NCI-H2171 treated with DMSO at 0.1 percent for 48 hours (cell line): ENCODE results near the gene ZNF646.

ENCODE experiments used
- DNase-seq: peaks from one replicate; lab custom pipeline; 2025; lab: John Stamatoyannopoulos, UW

The ZNF646 gene

DNA sequence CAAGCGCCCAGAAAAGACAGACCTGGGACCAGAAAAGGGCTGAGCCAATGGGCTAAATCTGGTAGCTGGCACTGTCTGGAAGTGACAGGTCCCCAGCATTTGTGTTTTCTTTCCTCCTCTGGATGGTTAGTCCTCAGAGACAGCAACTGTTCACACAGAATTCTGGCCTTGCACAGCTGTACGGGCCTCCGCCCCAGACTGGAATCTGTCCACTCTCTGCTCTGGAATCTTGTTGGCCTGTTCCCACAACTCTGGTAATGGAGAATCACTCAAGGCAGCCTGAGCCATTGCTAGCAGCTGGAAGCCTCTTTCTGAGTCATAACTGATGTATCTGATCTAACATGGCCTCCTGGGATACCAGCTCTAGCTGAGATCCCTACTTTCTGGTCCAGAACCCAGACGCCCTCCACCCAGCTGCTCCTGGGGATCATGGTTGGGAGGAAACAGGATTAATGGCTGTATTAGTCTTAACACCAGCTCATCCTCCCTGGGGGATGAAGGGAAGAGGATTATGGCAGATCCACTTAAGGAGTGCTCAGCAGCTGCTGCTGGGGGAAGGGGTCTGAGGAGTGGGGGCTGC, 9.2 kb upstream of the ZNF646 start:
- peak; percentile 41 for DNase-seq

DNA sequence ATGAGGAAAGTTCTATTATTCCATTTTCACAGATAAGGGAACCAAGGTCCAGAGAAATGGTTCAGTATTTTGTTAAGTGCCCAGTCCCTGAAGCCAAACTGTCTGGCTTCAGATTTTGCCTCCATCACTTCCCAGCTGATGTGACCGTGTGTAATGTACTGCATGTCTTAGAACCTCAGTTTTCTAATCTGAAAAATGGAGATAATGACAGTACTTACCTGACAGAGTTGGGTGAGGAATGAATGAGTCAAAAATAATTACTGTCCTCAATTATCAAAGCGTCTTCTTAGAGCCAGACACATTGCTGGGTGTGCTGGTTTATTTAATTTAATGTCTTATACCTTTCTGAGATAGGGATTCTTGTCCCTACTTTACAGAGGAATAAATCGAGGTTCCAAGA, 6.9 kb upstream of the ZNF646 start:
- no peak for DNase-seq

DNA sequence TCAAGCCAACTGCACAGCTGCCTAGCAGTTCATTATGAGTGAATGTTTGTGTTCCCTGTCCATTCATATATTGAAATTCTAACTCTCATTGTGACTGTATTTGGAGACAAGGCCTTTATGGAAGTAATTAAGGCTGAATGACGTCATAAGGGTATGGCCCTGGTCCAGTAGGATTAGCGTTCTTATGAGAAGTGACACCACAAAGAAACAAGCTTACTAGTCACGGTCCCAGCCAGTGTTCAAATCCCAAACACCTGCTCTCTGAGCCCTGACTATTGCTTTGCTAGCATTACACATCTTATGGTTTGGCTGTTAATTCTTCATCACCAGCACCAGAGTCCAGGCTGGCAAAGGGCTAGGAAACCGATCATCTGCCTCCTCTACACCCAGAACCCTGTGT, 2.4 kb upstream of the ZNF646 start:
- DNase-seq: no peak

DNA sequence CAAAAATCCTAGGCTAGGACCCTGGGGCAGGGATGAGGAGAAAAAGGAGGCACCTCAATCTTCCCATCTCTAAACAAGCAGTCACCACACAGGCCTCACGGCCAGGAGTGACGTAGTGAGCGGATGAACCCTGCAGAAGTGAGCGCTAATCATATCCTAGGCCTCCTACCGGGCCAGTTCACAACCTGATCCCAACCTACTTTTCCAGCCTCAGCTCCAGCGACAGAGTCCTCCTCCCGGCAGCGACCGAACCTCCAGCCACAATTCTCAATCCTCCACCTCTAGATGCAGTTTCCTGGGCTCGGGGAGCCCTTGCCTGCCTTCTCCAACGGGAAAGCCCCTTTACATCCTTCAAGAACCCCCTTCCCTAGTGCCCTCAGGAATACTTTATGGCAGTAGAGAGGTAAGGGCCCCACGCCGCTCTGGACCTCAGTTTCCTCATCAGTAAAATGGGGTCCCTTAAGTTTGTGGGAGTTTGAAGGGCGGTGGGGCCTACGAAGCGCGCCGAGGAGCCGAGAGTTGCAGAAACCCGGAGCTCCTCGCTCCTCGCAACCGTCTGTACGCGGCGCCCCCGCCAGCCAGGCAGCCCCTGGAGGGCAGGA, 1.6 kb upstream of the ZNF646 start:
- DNase-seq: no peak

DNA sequence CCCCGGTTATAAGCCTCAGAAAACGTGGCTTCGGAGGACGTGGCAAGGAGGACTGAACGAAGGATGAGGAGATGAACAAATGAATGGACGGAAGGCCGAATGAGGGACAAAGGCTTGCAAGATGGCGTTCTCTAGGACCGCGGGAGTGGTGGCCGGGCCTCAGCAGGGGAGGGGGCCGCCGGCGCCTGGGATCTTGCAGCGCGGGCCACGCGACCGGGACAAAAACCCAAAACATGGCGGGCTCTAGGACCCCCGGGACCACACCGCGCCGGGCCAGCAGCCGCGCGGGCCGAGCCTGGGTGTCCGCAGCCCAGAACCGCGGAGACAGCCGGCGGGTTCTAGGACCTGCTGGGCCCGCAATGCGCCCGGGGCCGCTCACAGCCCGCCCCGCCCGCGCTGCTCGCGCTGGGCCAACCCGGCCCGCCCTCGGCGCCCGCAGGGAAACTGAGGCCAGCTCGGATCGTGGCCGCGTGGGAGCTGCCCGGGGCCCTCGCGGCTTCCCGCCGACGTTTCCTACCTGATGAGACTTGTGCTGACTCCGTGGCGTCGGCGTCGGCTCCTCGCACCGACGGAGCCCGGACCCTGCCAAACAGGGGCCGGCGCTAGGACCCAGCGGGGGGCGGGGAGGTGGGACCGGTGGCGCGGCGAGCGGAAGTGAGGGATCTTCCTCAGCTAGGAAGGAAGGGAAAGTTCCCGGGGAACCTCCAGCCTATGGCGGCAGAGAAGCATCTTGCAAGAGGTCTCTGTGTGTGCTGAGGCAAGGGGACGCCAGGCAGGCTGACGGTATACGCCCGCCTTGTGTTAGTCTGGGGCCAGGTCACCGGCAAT, 866 bp upstream of the ZNF646 start:
- DNase-seq: peak; percentile 87

DNA sequence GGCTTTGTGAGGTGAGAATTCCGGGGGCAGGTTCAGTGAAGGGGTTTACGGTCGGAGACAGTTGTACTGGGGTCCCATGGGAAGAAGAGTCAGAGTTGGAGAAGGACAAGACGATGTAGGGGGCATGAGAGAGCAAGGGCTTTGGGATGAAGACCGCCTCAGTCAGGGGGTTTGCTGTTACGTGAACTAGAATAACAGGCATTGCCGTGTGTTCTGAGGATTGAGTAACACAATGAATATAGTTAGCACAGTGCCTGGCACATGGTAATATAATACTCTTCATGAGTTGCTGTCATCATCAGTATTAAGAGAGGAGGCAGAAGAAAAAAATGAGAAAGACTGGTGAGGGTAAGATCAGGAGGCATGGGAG, 577 bp downstream of the ZNF646 start:
- DNase-seq: no peak

DNA sequence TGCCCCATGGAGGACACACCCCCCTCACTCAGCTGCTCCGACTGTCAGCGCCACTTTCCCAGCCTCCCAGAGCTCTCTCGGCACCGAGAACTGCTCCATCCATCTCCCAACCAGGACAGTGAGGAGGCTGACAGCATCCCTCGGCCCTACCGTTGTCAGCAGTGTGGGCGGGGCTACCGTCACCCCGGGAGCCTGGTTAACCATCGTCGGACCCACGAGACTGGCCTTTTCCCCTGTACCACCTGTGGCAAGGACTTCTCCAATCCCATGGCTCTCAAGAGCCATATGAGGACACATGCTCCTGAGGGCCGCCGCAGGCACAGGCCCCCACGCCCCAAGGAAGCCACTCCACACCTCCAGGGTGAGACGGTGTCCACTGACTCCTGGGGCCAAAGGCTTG, 2.1 kb downstream of the ZNF646 start:
- DNase-seq: no peak

DNA sequence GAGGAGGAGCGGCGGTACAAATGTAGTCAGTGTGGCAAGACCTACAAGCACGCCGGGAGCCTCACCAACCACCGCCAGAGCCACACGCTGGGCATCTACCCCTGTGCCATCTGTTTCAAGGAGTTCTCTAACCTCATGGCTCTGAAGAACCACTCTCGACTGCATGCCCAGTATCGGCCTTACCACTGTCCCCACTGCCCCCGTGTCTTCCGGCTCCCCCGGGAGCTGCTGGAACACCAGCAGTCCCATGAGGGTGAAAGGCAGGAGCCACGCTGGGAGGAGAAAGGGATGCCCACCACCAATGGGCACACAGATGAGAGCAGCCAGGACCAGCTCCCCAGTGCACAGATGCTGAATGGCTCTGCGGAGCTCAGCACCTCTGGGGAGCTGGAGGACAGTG, 2.8 kb downstream of the ZNF646 start:
- no peak for DNase-seq

DNA sequence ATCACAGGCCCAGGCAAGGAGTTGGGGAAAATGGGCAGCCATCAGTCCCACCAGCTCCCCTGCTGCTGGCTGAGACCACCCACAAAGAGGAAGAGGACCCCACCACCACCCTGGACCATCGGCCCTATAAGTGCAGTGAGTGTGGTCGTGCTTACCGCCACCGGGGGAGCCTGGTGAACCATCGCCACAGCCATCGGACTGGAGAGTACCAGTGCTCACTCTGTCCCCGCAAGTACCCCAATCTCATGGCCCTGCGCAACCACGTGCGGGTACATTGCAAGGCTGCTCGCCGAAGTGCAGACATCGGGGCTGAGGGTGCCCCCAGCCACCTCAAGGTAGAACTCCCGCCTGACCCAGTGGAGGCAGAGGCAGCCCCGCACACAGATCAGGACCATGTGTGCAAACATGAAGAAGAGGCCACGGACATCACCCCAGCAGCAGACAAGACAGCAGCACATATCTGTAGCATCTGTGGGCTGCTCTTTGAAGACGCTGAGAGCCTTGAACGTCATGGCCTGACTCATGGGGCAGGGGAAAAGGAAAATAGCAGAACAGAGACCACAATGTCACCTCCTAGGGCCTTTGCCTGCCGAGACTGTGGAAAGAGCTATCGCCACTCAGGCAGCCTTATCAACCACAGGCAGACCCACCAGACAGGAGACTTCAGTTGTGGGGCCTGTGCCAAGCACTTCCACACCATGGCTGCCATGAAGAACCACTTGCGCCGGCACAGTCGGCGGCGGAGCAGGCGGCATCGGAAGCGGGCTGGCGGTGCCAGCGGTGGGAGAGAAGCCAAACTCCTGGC, 3.6 kb downstream of the ZNF646 start:
- DNase-seq: no peak

DNA sequence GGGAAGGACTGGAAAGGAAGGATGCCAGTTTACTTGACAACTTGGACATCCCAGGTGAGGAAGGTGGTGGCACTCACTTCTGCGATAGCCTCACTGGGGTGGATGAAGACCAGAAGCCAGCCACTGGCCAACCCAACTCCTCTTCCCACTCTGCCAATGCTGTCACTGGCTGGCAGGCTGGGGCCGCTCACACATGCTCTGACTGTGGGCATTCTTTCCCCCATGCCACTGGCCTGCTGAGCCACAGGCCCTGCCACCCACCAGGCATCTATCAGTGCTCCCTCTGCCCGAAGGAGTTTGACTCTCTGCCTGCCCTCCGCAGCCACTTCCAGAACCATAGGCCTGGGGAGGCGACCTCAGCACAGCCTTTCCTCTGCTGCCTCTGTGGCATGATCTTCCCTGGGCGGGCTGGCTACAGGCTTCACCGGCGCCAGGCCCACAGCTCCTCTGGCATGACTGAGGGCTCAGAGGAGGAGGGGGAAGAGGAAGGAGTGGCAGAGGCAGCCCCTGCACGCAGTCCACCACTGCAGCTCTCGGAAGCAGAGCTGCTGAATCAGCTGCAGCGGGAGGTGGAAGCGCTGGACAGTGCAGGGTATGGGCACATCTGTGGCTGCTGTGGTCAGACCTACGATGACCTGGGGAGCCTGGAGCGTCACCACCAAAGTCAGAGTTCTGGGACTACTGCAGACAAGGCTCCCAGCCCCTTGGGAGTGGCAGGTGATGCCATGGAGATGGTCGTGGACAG, 4.5 kb downstream of the ZNF646 start:
- no peak for DNase-seq

DNA sequence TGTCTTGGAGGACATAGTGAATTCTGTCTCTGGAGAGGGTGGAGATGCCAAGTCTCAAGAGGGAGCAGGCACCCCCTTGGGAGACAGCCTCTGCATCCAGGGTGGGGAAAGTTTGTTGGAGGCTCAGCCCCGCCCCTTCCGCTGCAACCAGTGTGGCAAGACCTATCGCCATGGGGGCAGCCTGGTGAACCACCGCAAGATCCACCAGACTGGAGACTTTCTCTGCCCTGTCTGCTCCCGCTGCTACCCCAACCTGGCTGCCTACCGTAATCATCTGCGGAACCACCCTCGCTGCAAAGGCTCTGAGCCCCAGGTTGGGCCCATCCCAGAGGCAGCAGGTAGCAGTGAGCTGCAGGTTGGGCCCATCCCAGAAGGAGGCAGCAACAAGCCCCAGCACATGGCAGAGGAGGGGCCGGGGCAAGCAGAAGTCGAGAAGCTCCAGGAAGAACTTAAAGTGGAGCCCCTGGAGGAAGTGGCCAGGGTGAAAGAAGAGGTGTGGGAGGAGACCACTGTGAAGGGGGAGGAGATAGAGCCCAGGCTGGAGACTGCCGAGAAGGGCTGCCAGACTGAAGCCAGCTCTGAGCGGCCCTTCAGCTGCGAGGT, 5.2 kb downstream of the ZNF646 start:
- DNase-seq: no peak

DNA sequence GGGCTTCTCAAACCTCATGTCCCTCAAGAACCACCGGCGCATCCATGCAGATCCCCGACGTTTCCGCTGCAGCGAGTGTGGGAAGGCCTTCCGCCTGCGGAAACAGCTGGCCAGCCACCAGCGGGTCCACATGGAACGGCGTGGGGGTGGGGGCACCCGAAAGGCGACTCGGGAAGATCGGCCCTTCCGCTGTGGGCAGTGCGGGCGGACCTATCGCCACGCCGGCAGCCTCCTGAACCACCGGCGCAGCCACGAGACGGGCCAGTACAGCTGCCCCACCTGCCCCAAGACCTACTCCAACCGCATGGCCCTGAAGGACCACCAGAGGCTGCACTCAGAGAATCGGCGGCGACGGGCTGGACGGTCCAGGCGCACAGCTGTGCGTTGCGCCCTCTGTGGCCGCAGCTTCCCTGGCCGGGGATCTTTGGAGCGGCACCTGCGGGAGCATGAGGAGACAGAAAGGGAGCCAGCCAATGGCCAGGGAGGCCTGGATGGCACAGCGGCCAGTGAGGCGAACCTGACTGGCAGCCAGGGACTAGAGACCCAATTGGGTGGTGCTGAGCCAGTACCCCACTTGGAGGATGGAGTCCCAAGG, 5.9 kb downstream of the ZNF646 start:
- DNase-seq: no peak

DNA sequence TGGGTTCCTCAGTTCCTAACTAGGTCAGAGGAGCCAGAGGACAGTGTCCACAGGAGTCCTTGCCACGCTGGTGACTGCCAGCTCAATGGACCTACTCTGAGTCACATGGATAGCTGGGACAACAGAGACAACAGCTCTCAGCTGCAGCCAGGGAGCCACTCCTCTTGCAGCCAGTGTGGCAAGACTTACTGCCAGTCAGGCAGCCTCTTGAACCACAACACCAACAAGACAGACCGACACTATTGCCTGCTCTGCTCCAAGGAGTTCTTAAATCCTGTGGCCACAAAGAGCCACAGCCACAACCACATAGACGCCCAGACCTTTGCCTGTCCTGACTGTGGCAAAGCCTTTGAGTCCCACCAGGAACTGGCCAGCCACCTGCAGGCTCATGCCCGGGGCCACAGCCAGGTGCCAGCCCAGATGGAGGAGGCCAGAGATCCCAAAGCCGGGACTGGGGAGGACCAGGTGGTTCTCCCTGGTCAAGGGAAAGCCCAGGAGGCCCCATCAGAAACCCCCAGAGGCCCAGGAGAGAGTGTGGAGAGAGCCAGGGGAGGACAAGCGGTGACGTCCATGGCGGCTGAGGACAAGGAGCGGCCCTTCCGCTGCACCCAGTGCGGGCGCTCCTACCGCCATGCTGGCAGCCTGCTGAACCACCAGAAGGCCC, 6.7 kb downstream of the ZNF646 start:
- DNase-seq: no peak

DNA sequence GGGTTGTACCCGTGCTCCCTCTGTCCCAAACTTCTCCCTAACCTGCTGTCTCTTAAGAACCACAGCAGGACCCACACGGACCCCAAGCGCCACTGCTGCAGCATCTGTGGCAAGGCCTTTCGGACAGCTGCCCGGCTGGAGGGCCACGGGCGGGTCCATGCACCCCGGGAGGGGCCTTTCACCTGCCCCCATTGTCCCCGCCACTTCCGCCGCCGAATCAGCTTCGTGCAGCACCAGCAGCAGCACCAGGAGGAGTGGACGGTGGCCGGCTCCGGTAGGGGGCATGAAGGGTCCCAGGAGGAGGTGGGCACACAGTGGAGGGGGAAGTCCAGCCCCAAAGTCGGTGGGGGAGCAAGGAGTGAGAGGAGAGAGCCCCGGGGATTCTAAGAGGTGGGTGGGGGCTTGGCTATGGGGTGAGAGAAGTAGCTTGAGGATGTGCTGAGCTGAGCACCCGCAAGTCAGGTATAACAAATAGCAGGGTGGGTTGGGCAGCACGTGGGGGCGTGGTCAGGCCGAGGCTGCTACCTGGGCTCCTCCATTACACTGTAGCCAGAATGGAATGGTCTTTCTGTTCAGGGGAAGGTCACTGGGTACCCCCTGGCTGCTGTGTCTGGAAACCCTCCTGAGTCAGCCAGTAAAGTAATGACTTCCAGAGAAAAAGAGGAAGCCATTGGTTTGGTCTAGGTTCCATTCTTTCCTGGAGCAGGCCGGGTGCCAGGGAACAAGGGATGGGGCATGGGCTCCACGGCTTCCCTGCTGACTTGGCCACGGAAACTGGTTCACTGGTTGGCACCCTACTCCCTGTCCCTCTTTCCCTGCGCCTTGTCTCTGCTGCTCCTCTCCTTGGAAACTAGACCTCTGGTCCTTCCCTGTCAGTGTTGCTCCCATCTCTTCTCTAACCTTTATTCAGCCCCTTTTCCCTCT, 7.5 kb downstream of the ZNF646 start:
- no peak for DNase-seq

DNA sequence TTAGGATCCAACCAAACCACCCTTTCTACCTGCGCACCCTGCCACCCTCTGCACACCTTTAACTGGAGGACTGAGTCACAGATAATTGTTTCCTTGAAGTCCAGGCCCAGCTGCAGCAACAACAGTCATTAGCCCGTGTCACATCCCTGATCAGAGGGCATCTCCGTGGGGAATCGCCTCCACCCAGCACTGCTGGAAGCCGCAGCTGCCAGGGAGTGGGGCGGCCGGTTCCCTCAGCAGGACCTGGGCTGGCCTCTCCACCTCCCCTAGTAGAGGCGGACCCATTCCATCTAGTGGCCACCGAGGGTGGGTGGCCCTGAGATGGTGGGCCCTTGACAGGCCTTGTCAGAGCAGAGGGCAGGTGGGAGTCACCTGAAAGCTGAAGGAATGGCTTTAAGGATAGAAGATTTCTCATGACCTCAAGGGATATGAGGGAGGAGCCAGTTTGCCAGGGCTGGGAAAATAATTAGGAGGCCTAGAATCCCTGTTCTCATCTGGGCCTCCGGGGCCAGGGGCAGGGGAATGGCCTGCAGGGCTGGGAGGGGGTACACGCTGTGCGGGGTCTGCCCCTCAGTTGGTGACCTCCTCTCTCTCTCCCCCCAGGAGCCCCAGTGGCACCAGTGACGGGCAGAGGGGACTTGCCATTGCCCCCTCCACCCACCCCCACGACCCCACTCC, 8.3 kb downstream of the ZNF646 start:
- no peak for DNase-seq

DNA sequence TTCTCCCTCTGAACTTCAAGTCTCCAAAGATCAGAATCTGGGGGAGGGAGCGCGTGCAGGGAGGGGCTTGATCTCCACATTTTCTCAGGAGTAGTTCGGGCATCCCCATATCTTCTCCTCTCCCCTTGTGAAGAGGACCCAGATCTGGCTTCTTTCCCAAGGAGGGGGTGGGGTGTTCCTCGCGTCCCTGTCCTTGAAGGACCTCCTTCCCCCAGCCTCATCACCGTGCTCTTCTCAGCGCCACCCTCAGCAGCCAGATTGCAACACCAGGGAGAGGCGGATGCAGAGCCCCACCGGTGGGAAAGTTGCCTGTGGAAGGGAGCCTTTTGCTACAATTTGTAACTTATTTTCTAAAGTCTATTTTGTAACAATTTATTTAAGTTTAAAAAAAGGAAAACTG, 8.9 kb downstream of the ZNF646 start:
- DNase-seq: no peak

DNA sequence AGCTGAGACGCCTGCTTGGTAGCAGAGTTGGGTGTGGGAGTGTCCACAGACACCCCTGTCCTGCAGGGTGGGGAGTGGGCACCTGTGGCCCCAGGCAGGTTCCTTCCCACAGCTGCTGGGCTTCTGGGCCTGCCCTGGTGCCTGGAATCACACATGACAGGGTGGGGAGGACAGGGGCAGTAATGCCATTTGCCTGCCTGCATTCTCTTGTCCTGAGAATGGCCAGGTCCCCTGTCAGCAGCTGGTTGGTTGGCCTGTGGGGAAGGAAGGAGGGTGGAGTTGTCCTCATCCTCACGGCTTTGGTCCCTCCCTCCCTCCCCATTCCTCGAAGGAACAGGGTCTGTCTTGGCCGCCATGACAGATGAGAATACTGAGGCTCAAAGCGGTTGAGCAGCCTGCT, 9.3 kb downstream of the ZNF646 start:
- DNase-seq: no peak

DNA sequence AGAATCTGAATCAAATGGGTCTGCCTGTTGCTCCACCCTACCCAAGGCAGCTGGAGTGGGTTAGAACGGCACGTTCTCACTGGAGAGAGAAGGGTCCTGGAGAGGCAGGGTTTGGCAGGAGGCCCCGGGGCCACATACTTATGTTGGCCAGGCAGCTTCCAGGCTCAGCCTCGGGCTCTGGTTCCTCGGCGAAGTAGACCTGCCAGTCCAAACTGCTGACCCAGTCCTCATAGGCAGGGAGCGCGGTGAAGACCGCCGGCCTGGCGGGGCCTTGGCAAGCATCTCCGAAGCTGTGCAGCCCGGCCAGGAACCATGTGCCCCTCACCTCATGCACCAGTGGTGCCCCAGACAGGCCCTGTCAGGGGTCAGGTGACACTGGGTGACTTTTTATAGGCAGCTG, 9.8 kb downstream of the ZNF646 start:
- no peak for DNase-seq
